ENCODE results near the gene CSTPP1.

The CSTPP1 gene

GRCh38 chr11:47186700-47187695, 250.4 kb downstream of the CSTPP1 start:
- TF ChIP-seq REST (IDR thresholded peaks at IDR 0.05; ENCODE audit: insufficient replicate concordance, low read depth): no peak
- TF ChIP-seq CTCF (IDR thresholded peaks at IDR 0.05; ENCODE audit: insufficient read depth, low read length): no peak
- TF ChIP-seq POLR2AphosphoS5 (IDR thresholded peaks at IDR 0.05; ENCODE audit: low read depth): no peak
- no peak for TF ChIP-seq SPI1 (IDR thresholded peaks at IDR 0.05; ENCODE audit: borderline replicate concordance, low read depth)
- no peak for TF ChIP-seq GABPA (IDR thresholded peaks at IDR 0.05; ENCODE audit: low read depth)
- Histone ChIP-seq H3K27ac (replicated peaks) (no peak overlapping the region), H3K27me3 (ENCODE audit: insufficient read depth, poor library complexity, severe bottlenecking) (peaks cover 33% of the 10 kb centered on the region), H3K4me3 (replicated peaks; ENCODE audit: insufficient read depth, low read length) (peak overlapping the region; percentile 25)
- peak in 1 of 2 experiments; percentile 36 for DNase-seq (ENCODE audit: low read depth in 1 of 2, low spot score in 1 of 2)

GRCh38 chr11:47187723-47188122, 251.2 kb downstream of the CSTPP1 start:
- Histone ChIP-seq H3K4me3 (replicated peaks; ENCODE audit: insufficient read depth, low read length) (no peak overlapping the region), H3K27me3 (ENCODE audit: insufficient read depth, poor library complexity, severe bottlenecking) (peaks cover 33% of the 10 kb centered on the region), H3K27ac (replicated peaks) (no peak overlapping the region)
- no peak for TF ChIP-seq REST (IDR thresholded peaks at IDR 0.05; ENCODE audit: insufficient replicate concordance, low read depth)
- TF ChIP-seq POLR2AphosphoS5 (IDR thresholded peaks at IDR 0.05; ENCODE audit: low read depth): no peak
- TF ChIP-seq SPI1 (IDR thresholded peaks at IDR 0.05; ENCODE audit: borderline replicate concordance, low read depth): no peak
- TF ChIP-seq CTCF (IDR thresholded peaks at IDR 0.05; ENCODE audit: insufficient read depth, low read length): no peak
- TF ChIP-seq GABPA (IDR thresholded peaks at IDR 0.05; ENCODE audit: low read depth): no peak
- no peak for DNase-seq (ENCODE audit: low read depth in 1 of 2, low spot score in 1 of 2)

GRCh38 chr11:47188259-47188658, 251.7 kb downstream of the CSTPP1 start:
- Histone ChIP-seq H3K27me3 (ENCODE audit: insufficient read depth, poor library complexity, severe bottlenecking) (peaks cover 33% of the 10 kb centered on the region), H3K4me3 (replicated peaks; ENCODE audit: insufficient read depth, low read length) (no peak overlapping the region), H3K27ac (replicated peaks) (no peak overlapping the region)
- DNase-seq (ENCODE audit: low read depth in 1 of 2, low spot score in 1 of 2): no peak
- no peak for TF ChIP-seq CTCF (IDR thresholded peaks at IDR 0.05; ENCODE audit: insufficient read depth, low read length)
- TF ChIP-seq SPI1 (IDR thresholded peaks at IDR 0.05; ENCODE audit: borderline replicate concordance, low read depth): no peak
- TF ChIP-seq POLR2AphosphoS5 (IDR thresholded peaks at IDR 0.05; ENCODE audit: low read depth): no peak
- TF ChIP-seq GABPA (IDR thresholded peaks at IDR 0.05; ENCODE audit: low read depth): no peak
- no peak for TF ChIP-seq REST (IDR thresholded peaks at IDR 0.05; ENCODE audit: insufficient replicate concordance, low read depth)

All from HL-60 (cell line).